IMR-90 (cell line): ENCODE data around the gene KIAA0319L. TPM values are rescaled to one million over a fixed set of nuclear protein-coding genes. Genes with fewer than 3 reads are reported as not detected.

Experiments used
- ATAC-seq: fragments of 200-7000 bp; cut with Tn5 transposase; 2 replicates; pipeline ENCODE4 v1.9.1; 2020; ENCODE audit warnings: low read depth, mild to moderate bottlenecking, moderate library complexity
- BruUV-seq: library from RNA; stranded (reverse); fragments of 400-500 nt; replicated peaks from 2 replicates; lab custom pipeline; 2021; lab: Mats Ljungman, UMichigan
- CTCF ChIA-PET: fragments of 300-600 bp; formaldehyde crosslinking; extraction: SDS; loops from one replicate; lab custom pipeline; 2021; ENCODE audit warnings: antibody characterized with exemption; lab: Yijun Ruan, JAX
- POLR2A ChIA-PET: fragments of 300-600 bp; sonication (Branson Sonifier 250); formaldehyde crosslinking; loops from one replicate; lab custom pipeline; 2022; ENCODE audit warnings: antibody characterized with exemption; ENCODE audit not compliant: unreplicated experiment; lab: Charles Lee
- DNase-seq: peaks from one replicate; pipeline ENCODE4 v3.0.0; 2013
- H2AFZ ChIP-seq: replicated peaks from 2 replicates; pipeline ENCODE3; 2013; ENCODE audit warnings: low read length, mild to moderate bottlenecking; ENCODE audit not compliant: poor library complexity
- H2AK5ac ChIP-seq: 2 replicates; pipeline ENCODE4 v1.6.1; 2013; ENCODE audit warnings: low read depth, low read length, inconsistent platforms
- H2AK9ac ChIP-seq: replicated peaks from 2 replicates; pipeline ENCODE3; 2013; ENCODE audit warnings: mild to moderate bottlenecking, low read depth, low read length, moderate library complexity; ENCODE audit not compliant: poor library complexity
- H2BK120ac ChIP-seq: 2 replicates; pipeline ENCODE4 v1.6.1; 2013; ENCODE audit warnings: low read depth, low read length, inconsistent platforms
- H2BK15ac ChIP-seq: 3 replicates; pipeline ENCODE4 v1.6.1; 2013; ENCODE audit warnings: low read depth, low read length, inconsistent platforms
- H2BK20ac ChIP-seq: 2 replicates; pipeline ENCODE4 v1.6.1; 2013; ENCODE audit warnings: low read depth, mild to moderate bottlenecking, inconsistent platforms, low read length, moderate library complexity
- H2BK5ac ChIP-seq: 2 replicates; pipeline ENCODE4 v1.6.1; 2013; ENCODE audit warnings: mild to moderate bottlenecking, low read depth, low read length, inconsistent platforms; ENCODE audit not compliant: poor library complexity, severe bottlenecking
- H3K14ac ChIP-seq: replicated peaks from 2 replicates; pipeline ENCODE4 v1.6.1; 2013; ENCODE audit warnings: low read depth, low read length, inconsistent platforms
- H3K18ac ChIP-seq: 2 replicates; pipeline ENCODE4 v1.6.1; 2013; ENCODE audit warnings: low read depth, low read length, control low read depth
- H3K23ac ChIP-seq: 2 replicates; pipeline ENCODE4 v1.6.1; 2013; ENCODE audit warnings: low read depth, low read length, inconsistent platforms
- H3K27ac ChIP-seq: 2 replicates; pipeline ENCODE4 v1.5.1; 2013; ENCODE audit warnings: mild to moderate bottlenecking, control low read depth, low read length; ENCODE audit not compliant: insufficient read depth
- H3K27me3 ChIP-seq: 2 replicates; pipeline ENCODE4 v1.6.1; 2013; ENCODE audit warnings: low read length; ENCODE audit not compliant: control insufficient read depth, insufficient read depth
- H3K36me3 ChIP-seq: 2 replicates; pipeline ENCODE4 v1.6.1; 2013; ENCODE audit warnings: low read length, mixed read lengths; ENCODE audit not compliant: control insufficient read depth, insufficient read depth
- H3K4ac ChIP-seq: 2 replicates; pipeline ENCODE4 v1.6.1; 2013; ENCODE audit warnings: low read depth, low read length, inconsistent platforms
- H3K4me1 ChIP-seq: 2 replicates; pipeline ENCODE4 v1.6.1; 2013; ENCODE audit warnings: low read length, mixed read lengths; ENCODE audit not compliant: control insufficient read depth, insufficient read depth
- H3K4me2 ChIP-seq: 2 replicates; pipeline ENCODE4 v1.6.1; 2013; ENCODE audit warnings: low read depth, mild to moderate bottlenecking, control low read depth, low read length, moderate library complexity
- H3K4me3 ChIP-seq: 2 replicates; pipeline ENCODE4 v1.5.1; 2013; ENCODE audit warnings: low read depth, mild to moderate bottlenecking, control low read depth, low read length, moderate library complexity; ENCODE audit not compliant: insufficient read depth
- H3K56ac ChIP-seq: 2 replicates; pipeline ENCODE4 v1.6.1; 2013; ENCODE audit warnings: low read length, inconsistent platforms; ENCODE audit not compliant: insufficient read depth; ENCODE audit errors: extremely low read depth
- H3K79me1 ChIP-seq, 2 experiments: 2 replicates each; pipeline ENCODE4 v1.6.1; 2013; ENCODE audit warnings: low read length in 2 of 2, inconsistent platforms in 1 of 2, low read depth in 1 of 2
- H3K9ac ChIP-seq: 2 replicates; pipeline ENCODE4 v1.6.1; 2013; ENCODE audit warnings: low read depth, low read length, control low read depth
- H3K9me1 ChIP-seq: 2 replicates; pipeline ENCODE4 v1.6.1; 2013; ENCODE audit warnings: low read length, inconsistent platforms; ENCODE audit not compliant: insufficient read depth
- H3K9me3 ChIP-seq: 2 replicates; pipeline ENCODE4 v1.6.1; 2013; ENCODE audit warnings: low read length; ENCODE audit not compliant: control insufficient read depth, insufficient read depth
- H4K20me1 ChIP-seq: 2 replicates; pipeline ENCODE4 v1.6.1; 2013; ENCODE audit warnings: low read length, inconsistent platforms; ENCODE audit not compliant: insufficient read depth
- H4K5ac ChIP-seq: 2 replicates; pipeline ENCODE4 v1.6.1; 2013; ENCODE audit warnings: mild to moderate bottlenecking, low read depth, low read length, control low read depth
- H4K8ac ChIP-seq, 2 experiments: 2 replicates each; pipeline ENCODE4 v1.6.1; 2013; ENCODE audit warnings: low read depth in 2 of 2, low read length in 2 of 2, control low read depth in 1 of 2, inconsistent platforms in 1 of 2
- H4K91ac ChIP-seq: 2 replicates; pipeline ENCODE4 v1.6.1; 2013; ENCODE audit warnings: low read depth, low read length, inconsistent platforms; ENCODE audit not compliant: insufficient read depth
- BHLHE40 ChIP-seq: fragments of 150-350 bp; IDR thresholded peaks from 2 replicates; pipeline ENCODE4 v1.6.1; 2016; ENCODE audit warnings: mild to moderate bottlenecking, low read depth, low read length
- FOS ChIP-seq: fragments of 150-350 bp; IDR thresholded peaks from 2 replicates; pipeline ENCODE4 v1.6.1; 2016; ENCODE audit warnings: low read depth, low read length
- MAFK ChIP-seq: IDR thresholded peaks from 2 replicates; pipeline ENCODE4 v1.6.1; 2012; ENCODE audit warnings: low read depth, low read length, improper control_type of control experiment
- MAZ ChIP-seq: IDR thresholded peaks from 2 replicates; pipeline ENCODE4 v1.6.1; 2012; ENCODE audit warnings: low read depth, mild to moderate bottlenecking, low read length, improper control_type of control experiment, moderate library complexity, borderline replicate concordance
- MXI1 ChIP-seq: IDR thresholded peaks from 2 replicates; pipeline ENCODE4 v1.6.1; 2012; ENCODE audit warnings: low read depth, mild to moderate bottlenecking, low read length, moderate library complexity, borderline replicate concordance
- POLR2A ChIP-seq: IDR thresholded peaks from 2 replicates; pipeline ENCODE4 v1.6.1; 2012; ENCODE audit warnings: mild to moderate bottlenecking, low read depth, low read length
- WGBS, 2 experiments: methylation state at CpG; one replicate each; pipeline versions ENCODE4 v1.1.5 to v1.1.7; 2013; ENCODE audit warnings: missing lambda C conversion rate in 2 of 2; ENCODE audit not compliant: insufficient read length in 1 of 2; ENCODE audit errors: extremely low coverage in 2 of 2; 5-methylcytosine and 5-hydroxymethylcytosine counted together
- dilution Hi-C: fragments of 300-500 bp; cut with HindIII; formaldehyde crosslinking; loops from one replicate; pipeline ENCODE4 v1.14.3; 2018; ENCODE audit warnings: low sequenced_read_pairs; ENCODE audit not compliant: unreplicated experiment
- in situ Hi-C: fragments of 300-500 bp; cut with MboI; formaldehyde crosslinking; loops from 3 replicates; pipeline ENCODE4 v1.14.3; 2019; ENCODE audit warnings: low sequenced_read_pairs, inconsistent platforms, mixed read lengths
- intact Hi-C: fragments of 100-400 bp; cut with micrococcal nuclease; formaldehyde crosslinking; loops from 2 replicates; pipeline ENCODE4 v1.10.0; 2022
- polyA plus RNA-seq, 3 experiments: library from polyadenylated mRNA; depleted of rRNA; stranded (reverse); fragments of >200 nt; gene quantifications; 2 replicates each; pipeline ENCODE4 v1.2.3, GENCODE V29; 2012; ENCODE audit warnings: low replicate concordance in 1 of 3
- total RNA-seq: library from RNA; depleted of rRNA; stranded (reverse); fragments of >200 nt; gene quantifications from 2 replicates; pipeline ENCODE4 v1.2.3, GENCODE V29; 2012
- TF ChIP-seq, protein P1 (sequence below): fragments of 150-350 bp; IDR thresholded peaks from 2 replicates; pipeline ENCODE4 v1.6.1; 2017; ENCODE audit warnings: mild to moderate bottlenecking, antibody characterized with exemption, low read length, low read depth
- TF ChIP-seq, protein P2 (sequence below): fragments of 150-350 bp; IDR thresholded peaks from 2 replicates; pipeline ENCODE4 v1.6.1; 2016; ENCODE audit warnings: low read depth, mild to moderate bottlenecking, low read length, moderate library complexity, borderline replicate concordance
- TF ChIP-seq, protein P3 (sequence below): conservative IDR thresholded peaks from 2 replicates; pipeline ENCODE4 v1.5.1; 2012; ENCODE audit warnings: mild to moderate bottlenecking, low read depth, low read length, improper control_type of control experiment

The KIAA0319L gene
- total and polyA plus RNA-seq, 2 of the 4 experiments (the other 2 are of a cell fraction): 38.0 to 49.8 TPM

DNA sequence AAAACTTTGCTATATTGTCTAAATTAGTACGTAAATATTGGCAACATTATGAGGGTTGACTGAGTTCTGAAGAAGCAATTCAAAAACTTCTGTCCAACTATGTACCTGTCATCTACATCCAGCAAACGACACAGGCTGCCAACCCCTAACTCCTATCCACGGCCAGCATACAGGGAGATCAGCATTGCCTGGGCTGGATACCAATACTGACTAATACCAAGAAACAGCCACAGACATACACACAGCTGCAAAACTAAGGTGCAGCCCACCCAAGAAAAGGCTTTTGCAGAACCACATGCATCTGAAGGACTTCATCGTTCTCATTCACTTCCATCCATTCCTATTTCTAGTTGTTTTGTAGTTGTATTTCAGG, 2.0 kb downstream of the KIAA0319L start:
- peak overlapping the region; percentile 92 for H3K4me2 ChIP-seq
- H2BK15ac ChIP-seq: no peak overlapping the region
- in situ Hi-C loops: no loop called here
- no peak overlapping the region for H3K4me3 ChIP-seq
- TF ChIP-seq, protein P1, sequence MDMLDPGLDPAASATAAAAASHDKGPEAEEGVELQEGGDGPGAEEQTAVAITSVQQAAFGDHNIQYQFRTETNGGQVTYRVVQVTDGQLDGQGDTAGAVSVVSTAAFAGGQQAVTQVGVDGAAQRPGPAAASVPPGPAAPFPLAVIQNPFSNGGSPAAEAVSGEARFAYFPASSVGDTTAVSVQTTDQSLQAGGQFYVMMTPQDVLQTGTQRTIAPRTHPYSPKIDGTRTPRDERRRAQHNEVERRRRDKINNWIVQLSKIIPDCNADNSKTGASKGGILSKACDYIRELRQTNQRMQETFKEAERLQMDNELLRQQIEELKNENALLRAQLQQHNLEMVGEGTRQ: no peak
- TF ChIP-seq, protein P2, sequence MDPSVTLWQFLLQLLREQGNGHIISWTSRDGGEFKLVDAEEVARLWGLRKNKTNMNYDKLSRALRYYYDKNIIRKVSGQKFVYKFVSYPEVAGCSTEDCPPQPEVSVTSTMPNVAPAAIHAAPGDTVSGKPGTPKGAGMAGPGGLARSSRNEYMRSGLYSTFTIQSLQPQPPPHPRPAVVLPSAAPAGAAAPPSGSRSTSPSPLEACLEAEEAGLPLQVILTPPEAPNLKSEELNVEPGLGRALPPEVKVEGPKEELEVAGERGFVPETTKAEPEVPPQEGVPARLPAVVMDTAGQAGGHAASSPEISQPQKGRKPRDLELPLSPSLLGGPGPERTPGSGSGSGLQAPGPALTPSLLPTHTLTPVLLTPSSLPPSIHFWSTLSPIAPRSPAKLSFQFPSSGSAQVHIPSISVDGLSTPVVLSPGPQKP: no peak
- TF ChIP-seq MAZ: no peak
- no peak for TF ChIP-seq MXI1
- TF ChIP-seq, protein P3, sequence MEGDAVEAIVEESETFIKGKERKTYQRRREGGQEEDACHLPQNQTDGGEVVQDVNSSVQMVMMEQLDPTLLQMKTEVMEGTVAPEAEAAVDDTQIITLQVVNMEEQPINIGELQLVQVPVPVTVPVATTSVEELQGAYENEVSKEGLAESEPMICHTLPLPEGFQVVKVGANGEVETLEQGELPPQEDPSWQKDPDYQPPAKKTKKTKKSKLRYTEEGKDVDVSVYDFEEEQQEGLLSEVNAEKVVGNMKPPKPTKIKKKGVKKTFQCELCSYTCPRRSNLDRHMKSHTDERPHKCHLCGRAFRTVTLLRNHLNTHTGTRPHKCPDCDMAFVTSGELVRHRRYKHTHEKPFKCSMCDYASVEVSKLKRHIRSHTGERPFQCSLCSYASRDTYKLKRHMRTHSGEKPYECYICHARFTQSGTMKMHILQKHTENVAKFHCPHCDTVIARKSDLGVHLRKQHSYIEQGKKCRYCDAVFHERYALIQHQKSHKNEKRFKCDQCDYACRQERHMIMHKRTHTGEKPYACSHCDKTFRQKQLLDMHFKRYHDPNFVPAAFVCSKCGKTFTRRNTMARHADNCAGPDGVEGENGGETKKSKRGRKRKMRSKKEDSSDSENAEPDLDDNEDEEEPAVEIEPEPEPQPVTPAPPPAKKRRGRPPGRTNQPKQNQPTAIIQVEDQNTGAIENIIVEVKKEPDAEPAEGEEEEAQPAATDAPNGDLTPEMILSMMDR: no peak
- no peak for TF ChIP-seq MAFK
- TF ChIP-seq BHLHE40: no peak
- no peak for TF ChIP-seq POLR2A
- no peak for TF ChIP-seq FOS
- peaks cover 9 to 64% of the 10 kb centered on the region in 2 experiments for H3K79me1 ChIP-seq
- DNase-seq (peak; percentile 58), ATAC-seq (no peak)
- no peak overlapping the region for H3K18ac ChIP-seq
- H4K5ac ChIP-seq: no peak overlapping the region
- no peaks in the 10 kb centered on the region for H3K27me3 ChIP-seq
- no TSS peak for BruUV-seq
- no peak overlapping the region for H3K9ac ChIP-seq
- peaks cover 6% of the 10 kb centered on the region for H3K9me1 ChIP-seq
- no peak overlapping the region for H4K8ac ChIP-seq
- no peak overlapping the region for H2AK5ac ChIP-seq
- no peak overlapping the region for H2AK9ac ChIP-seq
- ChIA-PET CTCF (interaction anchor here (1.5 kb wide), 2 partner anchors 10 to 14 kb away, joined by 3 to 4 read pairs; no protein-coding TSS in a partner anchor), POLR2A (no interaction called here)
- H3K56ac ChIP-seq: no peak overlapping the region
- intact Hi-C loops: no loop called here
- H2AFZ ChIP-seq: no peak overlapping the region
- H2BK120ac ChIP-seq: no peak overlapping the region
- no peak overlapping the region for H3K27ac ChIP-seq
- no peak overlapping the region for H3K4ac ChIP-seq
- WGBS, 2 experiments: 17% methylated on average over 2 of the region's 4 CpGs; no CpG with 5 or more reads in 1 of the 2 experiments
- H3K4me1 ChIP-seq: peaks cover 10% of the 10 kb centered on the region
- H3K14ac ChIP-seq: no peak overlapping the region
- H4K20me1 ChIP-seq: peaks cover 22% of the 10 kb centered on the region
- H2BK5ac ChIP-seq: no peak overlapping the region
- dilution Hi-C loops: no loop called here
- no peaks in the 10 kb centered on the region for H3K9me3 ChIP-seq
- H3K23ac ChIP-seq: no peak overlapping the region
- peaks cover 5% of the 10 kb centered on the region for H3K36me3 ChIP-seq
- H4K91ac ChIP-seq: no peak overlapping the region
- no peak overlapping the region for H2BK20ac ChIP-seq
